ENCODE results near the gene KATNB1. TPM values are rescaled to one million over a fixed set of nuclear protein-coding genes. Genes with fewer than 3 reads are reported as not detected.

Gene KATNB1
- total and polyA plus RNA-seq, 8 donors = 7.8 to 17.0 (median 11.4) TPM

GRCh38 chr16:57704905-57705852, 30.4 kb upstream of the KATNB1 start:
- 94 to 96% methylated on average over 4 of the region's 4 CpGs for WGBS, 2 donors
- Histone ChIP-seq H3K9me3 (no peaks in the 10 kb centered on the region), H3K4me1 (peaks cover 27 to 31% (median 30%) of the 10 kb centered on the region in 3 donors), H3K27me3 (no peaks in the 10 kb centered on the region), H3K27ac (peak overlapping the region in 3 of 4 donors; percentile 42 to 76 (median 65)), H3K36me3 (no peaks in the 10 kb centered on the region), H3K4me3 (no peak overlapping the region)
- FAIRE-seq (no peak), DNase-seq (peak in 1 of 6 donors; percentile 21), ATAC-seq (no peak)
- intact Hi-C loops (cut with DNase I) = no loop called here
- no peak for TF ChIP-seq CTCF (IDR thresholded peaks at IDR 0.05)

GRCh38 chr16:57706717-57707116, 28.9 kb upstream of the KATNB1 start:
- ATAC-seq (no peak), DNase-seq (no peak), FAIRE-seq (no peak)
- intact Hi-C loops (cut with DNase I) = no loop called here
- Histone ChIP-seq H3K4me1 (peaks cover 15 to 19% (median 16%) of the 10 kb centered on the region in 3 donors), H3K27me3 (no peaks in the 10 kb centered on the region), H3K4me3 (no peak overlapping the region), H3K9me3 (no peaks in the 10 kb centered on the region), H3K36me3 (no peaks in the 10 kb centered on the region), H3K27ac (no peak overlapping the region)
- WGBS, 2 donors = 67% methylated on average over 1 of the region's 1 CpG; no CpG with 5 or more reads in 1 of the 2 donors
- no peak for TF ChIP-seq CTCF (IDR thresholded peaks at IDR 0.05)

- no peak overlapping the region for H3K4me3 ChIP-seq
- no peak for TF ChIP-seq CTCF (IDR thresholded peaks at IDR 0.05)
- no peaks in the 10 kb centered on the region for H3K9me3 ChIP-seq
- FAIRE-seq = no peak
- WGBS, 2 donors = 89 to 93% methylated on average over 11 of the region's 11 CpGs
- H3K36me3 ChIP-seq = no peaks in the 10 kb centered on the region
- ATAC-seq = no peak
- H3K4me1 ChIP-seq = peaks cover 15 to 18% (median 16%) of the 10 kb centered on the region in 3 donors
- H3K27ac ChIP-seq = no peak overlapping the region
- intact Hi-C loops (cut with DNase I) = no loop called here
- no peaks in the 10 kb centered on the region for H3K27me3 ChIP-seq
- DNase-seq = peak in 2 of 6 donors; percentile 21 to 39
Observed at GRCh38 chr16:57707331-57707730, 28.2 kb upstream of the KATNB1 start.

- TF ChIP-seq CTCF (IDR thresholded peaks at IDR 0.05) = no peak
- no peaks in the 10 kb centered on the region for H3K36me3 ChIP-seq
- FAIRE-seq (no peak), DNase-seq (no peak), ATAC-seq (no peak)
- WGBS, 2 donors = 89 to 90% methylated on average over 3 of the region's 3 CpGs
- H3K27me3 ChIP-seq = no peaks in the 10 kb centered on the region
- peaks cover 14 to 18% (median 14%) of the 10 kb centered on the region in 3 donors for H3K4me1 ChIP-seq
- no peaks in the 10 kb centered on the region for H3K9me3 ChIP-seq
- H3K27ac ChIP-seq = no peak overlapping the region
- H3K4me3 ChIP-seq = no peak overlapping the region
- intact Hi-C loops (cut with DNase I) = no loop called here
Observed at GRCh38 chr16:57708168-57708567, 27.4 kb upstream of the KATNB1 start.

GRCh38 chr16:57709663-57710062, 25.9 kb upstream of the KATNB1 start:
- DNase-seq = peak in 1 of 6 donors; percentile 9
- no peak for FAIRE-seq
- intact Hi-C loops (cut with DNase I) = no loop called here
- Histone ChIP-seq H3K27me3 (no peaks in the 10 kb centered on the region), H3K27ac (no peak overlapping the region), H3K4me3 (no peak overlapping the region), H3K4me1 (peaks cover 3% of the 10 kb centered on the region in 3 donors), H3K36me3 (no peaks in the 10 kb centered on the region), H3K9me3 (no peaks in the 10 kb centered on the region)
- 93 to 94% methylated on average over 3 of the region's 3 CpGs for WGBS, 2 donors
- no peak for ATAC-seq
- TF ChIP-seq CTCF (IDR thresholded peaks at IDR 0.05) = no peak
